ENCODE results near the gene OR5H2.

Gene OR5H2

GRCh38 chr3:98326105-98326893 lies 44.0 kb downstream of the OR5H2 start:
- no peak for TF ChIP-seq CTCF (IDR thresholded peaks at IDR 0.05; ENCODE audit: borderline replicate concordance, extremely low read depth, low read length, poor library complexity, severe bottlenecking)
- TF ChIP-seq EZH2 (IDR thresholded peaks at IDR 0.05; ENCODE audit: borderline replicate concordance, low read depth, low read length, severe bottlenecking): no peak
- no peak overlapping the region for H3K4me2 ChIP-seq (ENCODE audit: insufficient read depth, low read length)
- H3K79me2 ChIP-seq (ENCODE audit: insufficient read depth, low read length): no peaks in the 10 kb centered on the region
- no peak overlapping the region for H3K9ac ChIP-seq (ENCODE audit: low read depth, low read length)
- H3K4me3 ChIP-seq (ENCODE audit: low read depth in 1 of 2, low read length in 2 of 2): no peak overlapping the region
- H3K9me3 ChIP-seq (ENCODE audit: insufficient read depth, low read length, severe bottlenecking): no peaks in the 10 kb centered on the region
- H3K27ac ChIP-seq (ENCODE audit: low read length): no peak overlapping the region
- no peak for ATAC-seq (ENCODE audit: insufficient read depth, low read depth)
- no peak overlapping the region for H2AFZ ChIP-seq (ENCODE audit: low read depth, low read length)
- H3K4me1 ChIP-seq (ENCODE audit: insufficient read depth, low read length): no peaks in the 10 kb centered on the region
- no peak for DNase-seq
- H4K20me1 ChIP-seq (ENCODE audit: insufficient read depth, low read length): no peaks in the 10 kb centered on the region
- H3K27me3 ChIP-seq (ENCODE audit: insufficient read depth, low read length, poor library complexity): no peaks in the 10 kb centered on the region
- H3K36me3 ChIP-seq (ENCODE audit: insufficient read depth, low read length): no peaks in the 10 kb centered on the region

- no peaks in the 10 kb centered on the region for H4K20me1 ChIP-seq (ENCODE audit: insufficient read depth, low read length)
- no peak overlapping the region for H3K9ac ChIP-seq (ENCODE audit: low read depth, low read length)
- no peaks in the 10 kb centered on the region for H3K9me3 ChIP-seq (ENCODE audit: insufficient read depth, low read length, severe bottlenecking)
- DNase-seq: no peak
- H2AFZ ChIP-seq (ENCODE audit: low read depth, low read length): no peak overlapping the region
- TF ChIP-seq CTCF (IDR thresholded peaks at IDR 0.05; ENCODE audit: borderline replicate concordance, extremely low read depth, low read length, poor library complexity, severe bottlenecking) (no peak), EZH2 (IDR thresholded peaks at IDR 0.05; ENCODE audit: borderline replicate concordance, low read depth, low read length, severe bottlenecking) (no peak)
- no peaks in the 10 kb centered on the region for H3K79me2 ChIP-seq (ENCODE audit: insufficient read depth, low read length)
- no peak overlapping the region for H3K4me2 ChIP-seq (ENCODE audit: insufficient read depth, low read length)
- no peak overlapping the region for H3K27ac ChIP-seq (ENCODE audit: low read length)
- no peaks in the 10 kb centered on the region for H3K27me3 ChIP-seq (ENCODE audit: insufficient read depth, low read length, poor library complexity)
- H3K4me3 ChIP-seq (ENCODE audit: low read depth in 1 of 2, low read length in 2 of 2): no peak overlapping the region
- ATAC-seq (ENCODE audit: insufficient read depth, low read depth): no peak
- no peaks in the 10 kb centered on the region for H3K36me3 ChIP-seq (ENCODE audit: insufficient read depth, low read length)
- no peaks in the 10 kb centered on the region for H3K4me1 ChIP-seq (ENCODE audit: insufficient read depth, low read length)
Observed at GRCh38 chr3:98326945-98327344, 44.6 kb downstream of the OR5H2 start.

- no peak for TF ChIP-seq CTCF (IDR thresholded peaks at IDR 0.05; ENCODE audit: borderline replicate concordance, extremely low read depth, low read length, poor library complexity, severe bottlenecking)
- TF ChIP-seq EZH2 (IDR thresholded peaks at IDR 0.05; ENCODE audit: borderline replicate concordance, low read depth, low read length, severe bottlenecking): no peak
- Histone ChIP-seq H3K9ac (ENCODE audit: low read depth, low read length) (no peak overlapping the region), H3K4me3 (ENCODE audit: low read depth in 1 of 2, low read length in 2 of 2) (no peak overlapping the region), H3K4me2 (ENCODE audit: insufficient read depth, low read length) (no peak overlapping the region), H3K27me3 (ENCODE audit: insufficient read depth, low read length, poor library complexity) (no peaks in the 10 kb centered on the region), H3K79me2 (ENCODE audit: insufficient read depth, low read length) (no peaks in the 10 kb centered on the region), H4K20me1 (ENCODE audit: insufficient read depth, low read length) (no peaks in the 10 kb centered on the region), H3K27ac (ENCODE audit: low read length) (no peak overlapping the region), H3K4me1 (ENCODE audit: insufficient read depth, low read length) (no peaks in the 10 kb centered on the region), H3K36me3 (ENCODE audit: insufficient read depth, low read length) (no peaks in the 10 kb centered on the region), H2AFZ (ENCODE audit: low read depth, low read length) (no peak overlapping the region), H3K9me3 (ENCODE audit: insufficient read depth, low read length, severe bottlenecking) (no peaks in the 10 kb centered on the region)
- DNase-seq (no peak), ATAC-seq (ENCODE audit: insufficient read depth, low read depth) (peak; percentile 25; the same call in 2 of the 3 replicates)
Observed at GRCh38 chr3:98328933-98329332, 46.6 kb downstream of the OR5H2 start.
